Measurements from ENCODE around the gene SMIM38. TPM values are rescaled to one million over a fixed set of nuclear protein-coding genes. Genes with fewer than 3 reads are reported as not detected.

SMIM38 gene
- total and polyA plus RNA-seq, 2 experiments from 2014 or later = 0.38 TPM; not detected in 1

DNA sequence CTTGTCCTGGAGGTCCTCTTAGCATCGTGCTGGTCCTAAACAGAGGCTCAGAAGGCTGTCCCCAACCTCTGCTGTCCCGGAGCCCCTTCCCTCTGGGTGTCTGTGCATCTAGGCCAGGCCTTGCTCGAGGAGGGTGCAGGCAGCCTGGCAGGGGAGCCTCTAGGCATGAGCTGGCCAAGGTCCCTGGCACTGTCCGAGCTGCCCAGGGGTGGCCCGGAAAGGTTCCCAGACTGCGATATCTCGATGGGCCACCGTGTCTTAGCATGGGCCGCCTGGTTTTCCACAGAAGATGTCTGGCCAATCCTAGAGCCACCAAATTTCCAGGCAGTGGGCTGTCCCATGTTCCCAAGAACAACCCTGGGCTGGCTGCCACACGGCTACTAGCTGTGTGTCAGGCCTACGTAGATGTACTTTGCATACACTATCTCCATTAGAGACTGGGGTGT lies 24.6 kb upstream of the SMIM38 start (continued):
- TF ChIP-seq, protein P1, sequence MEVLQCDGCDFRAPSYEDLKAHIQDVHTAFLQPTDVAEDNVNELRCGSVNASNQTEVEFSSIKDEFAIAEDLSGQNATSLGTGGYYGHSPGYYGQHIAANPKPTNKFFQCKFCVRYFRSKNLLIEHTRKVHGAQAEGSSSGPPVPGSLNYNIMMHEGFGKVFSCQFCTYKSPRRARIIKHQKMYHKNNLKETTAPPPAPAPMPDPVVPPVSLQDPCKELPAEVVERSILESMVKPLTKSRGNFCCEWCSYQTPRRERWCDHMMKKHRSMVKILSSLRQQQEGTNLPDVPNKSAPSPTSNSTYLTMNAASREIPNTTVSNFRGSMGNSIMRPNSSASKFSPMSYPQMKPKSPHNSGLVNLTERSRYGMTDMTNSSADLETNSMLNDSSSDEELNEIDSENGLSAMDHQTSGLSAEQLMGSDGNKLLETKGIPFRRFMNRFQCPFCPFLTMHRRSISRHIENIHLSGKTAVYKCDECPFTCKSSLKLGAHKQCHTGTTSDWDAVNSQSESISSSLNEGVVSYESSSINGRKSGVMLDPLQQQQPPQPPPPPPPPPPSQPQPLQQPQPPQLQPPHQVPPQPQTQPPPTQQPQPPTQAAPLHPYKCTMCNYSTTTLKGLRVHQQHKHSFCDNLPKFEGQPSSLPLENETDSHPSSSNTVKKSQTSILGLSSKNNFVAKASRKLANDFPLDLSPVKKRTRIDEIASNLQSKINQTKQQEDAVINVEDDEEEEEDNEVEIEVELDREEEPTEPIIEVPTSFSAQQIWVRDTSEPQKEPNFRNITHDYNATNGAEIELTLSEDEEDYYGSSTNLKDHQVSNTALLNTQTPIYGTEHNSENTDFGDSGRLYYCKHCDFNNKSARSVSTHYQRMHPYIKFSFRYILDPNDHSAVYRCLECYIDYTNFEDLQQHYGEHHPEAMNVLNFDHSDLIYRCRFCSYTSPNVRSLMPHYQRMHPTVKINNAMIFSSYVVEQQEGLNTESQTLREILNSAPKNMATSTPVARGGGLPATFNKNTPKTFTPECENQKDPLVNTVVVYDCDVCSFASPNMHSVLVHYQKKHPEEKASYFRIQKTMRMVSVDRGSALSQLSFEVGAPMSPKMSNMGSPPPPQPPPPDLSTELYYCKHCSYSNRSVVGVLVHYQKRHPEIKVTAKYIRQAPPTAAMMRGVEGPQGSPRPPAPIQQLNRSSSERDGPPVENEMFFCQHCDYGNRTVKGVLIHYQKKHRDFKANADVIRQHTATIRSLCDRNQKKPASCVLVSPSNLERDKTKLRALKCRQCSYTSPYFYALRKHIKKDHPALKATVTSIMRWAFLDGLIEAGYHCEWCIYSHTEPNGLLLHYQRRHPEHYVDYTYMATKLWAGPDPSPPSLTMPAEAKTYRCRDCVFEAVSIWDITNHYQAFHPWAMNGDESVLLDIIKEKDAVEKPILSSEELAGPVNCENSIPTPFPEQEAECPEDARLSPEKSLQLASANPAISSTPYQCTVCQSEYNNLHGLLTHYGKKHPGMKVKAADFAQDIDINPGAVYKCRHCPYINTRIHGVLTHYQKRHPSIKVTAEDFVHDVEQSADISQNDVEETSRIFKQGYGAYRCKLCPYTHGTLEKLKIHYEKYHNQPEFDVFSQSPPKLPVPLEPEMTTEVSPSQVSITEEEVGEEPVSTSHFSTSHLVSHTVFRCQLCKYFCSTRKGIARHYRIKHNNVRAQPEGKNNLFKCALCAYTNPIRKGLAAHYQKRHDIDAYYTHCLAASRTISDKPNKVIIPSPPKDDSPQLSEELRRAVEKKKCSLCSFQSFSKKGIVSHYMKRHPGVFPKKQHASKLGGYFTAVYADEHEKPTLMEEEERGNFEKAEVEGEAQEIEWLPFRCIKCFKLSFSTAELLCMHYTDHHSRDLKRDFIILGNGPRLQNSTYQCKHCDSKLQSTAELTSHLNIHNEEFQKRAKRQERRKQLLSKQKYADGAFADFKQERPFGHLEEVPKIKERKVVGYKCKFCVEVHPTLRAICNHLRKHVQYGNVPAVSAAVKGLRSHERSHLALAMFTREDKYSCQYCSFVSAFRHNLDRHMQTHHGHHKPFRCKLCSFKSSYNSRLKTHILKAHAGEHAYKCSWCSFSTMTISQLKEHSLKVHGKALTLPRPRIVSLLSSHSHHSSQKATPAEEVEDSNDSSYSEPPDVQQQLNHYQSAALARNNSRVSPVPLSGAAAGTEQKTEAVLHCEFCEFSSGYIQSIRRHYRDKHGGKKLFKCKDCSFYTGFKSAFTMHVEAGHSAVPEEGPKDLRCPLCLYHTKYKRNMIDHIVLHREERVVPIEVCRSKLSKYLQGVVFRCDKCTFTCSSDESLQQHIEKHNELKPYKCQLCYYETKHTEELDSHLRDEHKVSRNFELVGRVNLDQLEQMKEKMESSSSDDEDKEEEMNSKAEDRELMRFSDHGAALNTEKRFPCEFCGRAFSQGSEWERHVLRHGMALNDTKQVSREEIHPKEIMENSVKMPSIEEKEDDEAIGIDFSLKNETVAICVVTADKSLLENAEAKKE (CRISPR knock-in tag; IDR thresholded peaks at IDR 0.05) = no peak
- TF ChIP-seq POLR2AphosphoS5 (IDR thresholded peaks at IDR 0.05; ENCODE audit: low read depth) (no peak), CREB1 (CRISPR knock-in tag; IDR thresholded peaks at IDR 0.05; ENCODE audit: low read depth) (no peak), NANOG (IDR thresholded peaks at IDR 0.05; ENCODE audit: borderline replicate concordance) (no peak), ZNF114 (CRISPR knock-in tag; IDR thresholded peaks at IDR 0.05) (no peak), EZH2 (IDR thresholded peaks at IDR 0.05; ENCODE audit: low read depth, unreplicated experiment) (no peak), JUNB (IDR thresholded peaks at IDR 0.05; ENCODE audit: unreplicated experiment) (no peak), ZNF331 (CRISPR knock-in tag; IDR thresholded peaks at IDR 0.05; ENCODE audit: low read depth) (no peak)
- TF ChIP-seq, protein P2, sequence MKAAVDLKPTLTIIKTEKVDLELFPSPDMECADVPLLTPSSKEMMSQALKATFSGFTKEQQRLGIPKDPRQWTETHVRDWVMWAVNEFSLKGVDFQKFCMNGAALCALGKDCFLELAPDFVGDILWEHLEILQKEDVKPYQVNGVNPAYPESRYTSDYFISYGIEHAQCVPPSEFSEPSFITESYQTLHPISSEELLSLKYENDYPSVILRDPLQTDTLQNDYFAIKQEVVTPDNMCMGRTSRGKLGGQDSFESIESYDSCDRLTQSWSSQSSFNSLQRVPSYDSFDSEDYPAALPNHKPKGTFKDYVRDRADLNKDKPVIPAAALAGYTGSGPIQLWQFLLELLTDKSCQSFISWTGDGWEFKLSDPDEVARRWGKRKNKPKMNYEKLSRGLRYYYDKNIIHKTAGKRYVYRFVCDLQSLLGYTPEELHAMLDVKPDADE (IDR thresholded peaks at IDR 0.05) = no peak
- TF ChIP-seq, protein P3, sequence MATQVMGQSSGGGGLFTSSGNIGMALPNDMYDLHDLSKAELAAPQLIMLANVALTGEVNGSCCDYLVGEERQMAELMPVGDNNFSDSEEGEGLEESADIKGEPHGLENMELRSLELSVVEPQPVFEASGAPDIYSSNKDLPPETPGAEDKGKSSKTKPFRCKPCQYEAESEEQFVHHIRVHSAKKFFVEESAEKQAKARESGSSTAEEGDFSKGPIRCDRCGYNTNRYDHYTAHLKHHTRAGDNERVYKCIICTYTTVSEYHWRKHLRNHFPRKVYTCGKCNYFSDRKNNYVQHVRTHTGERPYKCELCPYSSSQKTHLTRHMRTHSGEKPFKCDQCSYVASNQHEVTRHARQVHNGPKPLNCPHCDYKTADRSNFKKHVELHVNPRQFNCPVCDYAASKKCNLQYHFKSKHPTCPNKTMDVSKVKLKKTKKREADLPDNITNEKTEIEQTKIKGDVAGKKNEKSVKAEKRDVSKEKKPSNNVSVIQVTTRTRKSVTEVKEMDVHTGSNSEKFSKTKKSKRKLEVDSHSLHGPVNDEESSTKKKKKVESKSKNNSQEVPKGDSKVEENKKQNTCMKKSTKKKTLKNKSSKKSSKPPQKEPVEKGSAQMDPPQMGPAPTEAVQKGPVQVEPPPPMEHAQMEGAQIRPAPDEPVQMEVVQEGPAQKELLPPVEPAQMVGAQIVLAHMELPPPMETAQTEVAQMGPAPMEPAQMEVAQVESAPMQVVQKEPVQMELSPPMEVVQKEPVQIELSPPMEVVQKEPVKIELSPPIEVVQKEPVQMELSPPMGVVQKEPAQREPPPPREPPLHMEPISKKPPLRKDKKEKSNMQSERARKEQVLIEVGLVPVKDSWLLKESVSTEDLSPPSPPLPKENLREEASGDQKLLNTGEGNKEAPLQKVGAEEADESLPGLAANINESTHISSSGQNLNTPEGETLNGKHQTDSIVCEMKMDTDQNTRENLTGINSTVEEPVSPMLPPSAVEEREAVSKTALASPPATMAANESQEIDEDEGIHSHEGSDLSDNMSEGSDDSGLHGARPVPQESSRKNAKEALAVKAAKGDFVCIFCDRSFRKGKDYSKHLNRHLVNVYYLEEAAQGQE (IDR thresholded peaks at IDR 0.05; ENCODE audit: unreplicated experiment) = no peak

Measured in GM23338 (cell line).